Measurements from ENCODE around the gene AHRR. TPM values are rescaled to one million over a fixed set of nuclear protein-coding genes. Genes with fewer than 3 reads are reported as not detected.

The AHRR gene
- polyA plus RNA-seq, 3 donors = 0.15 TPM; not detected in 1

GRCh38 chr5:314676-315487, 6.6 kb upstream of the AHRR start:
- H3K9me3 ChIP-seq (replicated peaks in 1 of 2; ENCODE audit: control insufficient read depth in 1 of 2, insufficient read depth in 1 of 2, low read length in 2 of 2) = no peaks in the 10 kb centered on the region
- peaks cover 55 to 70% of the 10 kb centered on the region in 2 donors for H3K36me3 ChIP-seq (replicated peaks in 1 of 2; ENCODE audit: control insufficient read depth in 1 of 2, insufficient read depth in 2 of 2, low read length in 2 of 2)
- H3K4me3 Mint-ChIP-seq = no peak overlapping the region
- no peak overlapping the region for H3K4me3 ChIP-seq (replicated peaks in 1 of 3; ENCODE audit: low read depth in 2 of 3, low read length in 3 of 3)
- no peak for DNase-seq
- peaks cover 39% of the 10 kb centered on the region for H4K20me1 ChIP-seq (ENCODE audit: insufficient read depth, low read length)
- H3K9me3 Mint-ChIP-seq = no peaks in the 10 kb centered on the region
- H3K79me2 ChIP-seq (ENCODE audit: insufficient read depth, low read length) = no peaks in the 10 kb centered on the region
- H3K36me3 Mint-ChIP-seq = peaks cover 59 to 68% of the 10 kb centered on the region in 2 donors
- H2AFZ ChIP-seq (ENCODE audit: insufficient read depth, low read depth, low read length, poor library complexity, severe bottlenecking) = no peak overlapping the region
- intact Hi-C loops (cut with micrococcal nuclease) = no loop called here
- no peaks in the 10 kb centered on the region for H3K4me1 Mint-ChIP-seq
- WGBS (ENCODE audit: insufficient coverage) = 96% methylated on average over 17 of the region's 18 CpGs
- H3K27me3 Mint-ChIP-seq (ENCODE audit: low read depth in 3 of 3) = peaks cover 11 to 17% (median 12%) of the 10 kb centered on the region in 3 donors
- H3K27me3 ChIP-seq (ENCODE audit: control insufficient read depth in 2 of 2, insufficient read depth in 2 of 2, low read length in 2 of 2) = peaks cover 0 to 16% of the 10 kb centered on the region in 2 donors
- H3K27ac ChIP-seq (ENCODE audit: low read depth in 1 of 2, low read length in 2 of 2) = no peak overlapping the region
- H3K27ac Mint-ChIP-seq = no peak overlapping the region
- H3K9ac ChIP-seq (ENCODE audit: insufficient read depth, low read length, poor library complexity, severe bottlenecking) = no peak overlapping the region
- no peak for TF ChIP-seq CTCF (IDR thresholded peaks at IDR 0.05)
- no peak overlapping the region for H3K4me2 ChIP-seq (replicated peaks; ENCODE audit: extremely low read depth, low read length, poor library complexity, severe bottlenecking)
- H3K4me1 ChIP-seq (ENCODE audit: control insufficient read depth in 1 of 2, insufficient read depth in 2 of 2, low read length in 2 of 2) = no peaks in the 10 kb centered on the region

GRCh38 chr5:315488-316209, 5.9 kb upstream of the AHRR start:
- DNase-seq = no peak
- Mint-ChIP-seq H3K27me3 (ENCODE audit: low read depth in 3 of 3) (peaks cover 19 to 25% (median 19%) of the 10 kb centered on the region in 3 donors), H3K9me3 (peaks cover 0 to 6% (median 2%) of the 10 kb centered on the region in 7 donors), H3K4me3 (no peak overlapping the region), H3K4me1 (peaks cover 2% of the 10 kb centered on the region), H3K36me3 (peaks cover 52 to 61% of the 10 kb centered on the region in 2 donors), H3K27ac (no peak overlapping the region)
- peaks cover 48 to 63% of the 10 kb centered on the region in 2 donors for H3K36me3 ChIP-seq (replicated peaks in 1 of 2; ENCODE audit: control insufficient read depth in 1 of 2, insufficient read depth in 2 of 2, low read length in 2 of 2)
- WGBS (ENCODE audit: insufficient coverage) = 90% methylated on average over 10 of the region's 14 CpGs
- no peak overlapping the region for H3K27ac ChIP-seq (ENCODE audit: low read depth in 1 of 2, low read length in 2 of 2)
- H3K4me2 ChIP-seq (replicated peaks; ENCODE audit: extremely low read depth, low read length, poor library complexity, severe bottlenecking) = no peak overlapping the region
- H3K79me2 ChIP-seq (ENCODE audit: insufficient read depth, low read length) = no peaks in the 10 kb centered on the region
- peaks cover 32% of the 10 kb centered on the region for H4K20me1 ChIP-seq (ENCODE audit: insufficient read depth, low read length)
- peaks cover 2 to 23% of the 10 kb centered on the region in 2 donors for H3K27me3 ChIP-seq (ENCODE audit: control insufficient read depth in 2 of 2, insufficient read depth in 2 of 2, low read length in 2 of 2)
- H3K4me3 ChIP-seq (replicated peaks in 1 of 3; ENCODE audit: low read depth in 2 of 3, low read length in 3 of 3) = no peak overlapping the region
- no peak overlapping the region for H3K9ac ChIP-seq (ENCODE audit: insufficient read depth, low read length, poor library complexity, severe bottlenecking)
- no peaks in the 10 kb centered on the region for H3K4me1 ChIP-seq (ENCODE audit: control insufficient read depth in 1 of 2, insufficient read depth in 2 of 2, low read length in 2 of 2)
- intact Hi-C loops (cut with micrococcal nuclease) = loop anchor here in 1 of 2 donors (2.0 kb wide), 1 partner anchor 115 kb away; no protein-coding TSS in a partner anchor
- TF ChIP-seq CTCF (IDR thresholded peaks at IDR 0.05) = no peak
- no peaks in the 10 kb centered on the region for H3K9me3 ChIP-seq (replicated peaks in 1 of 2; ENCODE audit: control insufficient read depth in 1 of 2, insufficient read depth in 1 of 2, low read length in 2 of 2)
- H2AFZ ChIP-seq (ENCODE audit: insufficient read depth, low read depth, low read length, poor library complexity, severe bottlenecking) = no peak overlapping the region
